HS-27A (cell line): ENCODE measurements around the gene SOX6.

Experiments used
- DNase-seq: peaks from one replicate; pipeline ENCODE4 v3.0.0-alpha.2; 2012; ENCODE audit warnings: low read depth, missing footprints

SOX6 gene

DNA sequence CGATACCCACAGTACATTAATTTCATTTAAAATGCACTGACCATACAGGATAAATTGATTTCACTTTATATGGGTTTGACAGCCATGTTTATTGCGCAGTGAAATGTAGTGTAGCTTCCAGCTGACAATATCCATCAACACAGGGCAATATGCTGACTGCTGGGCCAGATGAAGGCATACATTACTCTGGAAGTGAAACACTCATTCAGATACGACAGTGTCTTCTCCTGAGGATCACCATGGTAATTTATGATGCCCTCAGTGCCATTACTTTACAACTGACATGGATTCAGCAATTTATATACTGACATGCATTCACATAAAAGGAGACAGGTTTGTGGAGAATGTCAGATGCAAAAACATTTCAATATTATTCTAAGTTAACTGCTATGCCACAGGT lies 365.1 kb downstream of the SOX6 start:
- DNase-seq, result no peak

DNA sequence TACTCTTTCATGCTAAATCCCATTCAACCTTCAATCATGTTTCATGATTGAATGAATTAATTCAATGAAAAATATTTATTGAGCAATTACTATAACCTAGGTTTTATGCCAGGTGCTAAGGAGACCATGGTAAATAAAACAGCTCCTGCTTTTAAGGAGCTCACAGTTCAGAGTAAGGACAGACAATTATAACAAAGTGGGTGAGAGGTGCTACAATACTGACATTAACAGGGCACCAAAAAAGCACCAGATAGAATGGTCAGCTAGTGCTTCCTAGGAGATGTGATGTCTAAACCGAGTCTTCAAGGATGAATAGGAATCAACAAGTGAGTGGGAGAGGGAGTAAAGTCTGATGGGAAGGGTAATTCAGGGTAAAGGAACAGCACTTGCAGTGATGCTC lies 366.7 kb downstream of the SOX6 start:
- no peak for DNase-seq

DNA sequence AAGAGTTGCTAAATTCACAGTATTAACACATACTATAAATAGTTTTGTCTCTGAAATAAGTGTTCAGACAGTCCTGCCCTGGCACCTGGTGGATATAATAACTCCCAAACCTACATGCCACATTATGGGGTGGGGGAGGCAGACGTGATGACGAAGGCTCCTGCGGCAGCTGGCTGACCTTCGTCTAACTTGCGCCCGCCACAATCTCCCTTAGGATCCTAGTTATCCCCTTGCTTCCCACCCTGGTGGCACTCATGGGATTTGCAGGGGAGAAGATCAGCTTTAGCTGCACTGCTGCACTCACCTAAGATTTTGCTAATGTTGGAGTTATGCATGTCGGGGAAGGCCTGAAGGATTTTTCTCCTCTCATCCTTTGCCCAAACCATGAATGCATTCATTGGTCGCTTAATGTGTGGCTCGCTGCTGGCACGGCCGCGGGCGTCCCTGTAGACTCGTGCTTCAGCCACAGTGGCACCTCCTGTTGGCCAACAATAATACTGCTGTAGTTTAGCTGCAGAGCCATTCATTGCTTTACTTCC lies 367.6 kb downstream of the SOX6 start:
- DNase-seq, result no peak

DNA sequence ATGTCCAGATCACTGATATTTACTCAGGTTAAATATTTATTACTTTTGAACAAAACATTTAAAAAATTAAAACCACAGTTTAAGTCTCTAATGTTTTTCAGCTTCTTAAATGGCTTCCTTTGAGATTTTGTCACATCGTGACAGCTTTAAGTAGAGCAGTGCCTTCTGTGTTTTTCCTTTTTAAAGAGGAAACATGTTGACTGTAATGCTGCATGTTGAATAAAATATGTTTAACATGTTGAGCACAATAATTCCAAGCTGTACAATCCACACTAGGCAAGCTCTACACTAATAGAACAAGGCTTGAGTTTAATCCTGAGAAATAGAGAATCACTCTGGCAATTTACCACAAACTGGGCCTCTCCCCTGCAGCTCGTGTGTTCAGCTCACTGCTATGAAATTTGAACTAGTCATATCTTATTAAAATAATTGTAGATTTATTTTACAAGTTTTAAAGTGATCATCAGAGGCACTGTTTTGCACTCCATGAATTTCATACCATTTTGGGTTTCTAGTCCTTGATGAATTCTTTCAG lies 368.3 kb downstream of the SOX6 start:
- no peak for DNase-seq

DNA sequence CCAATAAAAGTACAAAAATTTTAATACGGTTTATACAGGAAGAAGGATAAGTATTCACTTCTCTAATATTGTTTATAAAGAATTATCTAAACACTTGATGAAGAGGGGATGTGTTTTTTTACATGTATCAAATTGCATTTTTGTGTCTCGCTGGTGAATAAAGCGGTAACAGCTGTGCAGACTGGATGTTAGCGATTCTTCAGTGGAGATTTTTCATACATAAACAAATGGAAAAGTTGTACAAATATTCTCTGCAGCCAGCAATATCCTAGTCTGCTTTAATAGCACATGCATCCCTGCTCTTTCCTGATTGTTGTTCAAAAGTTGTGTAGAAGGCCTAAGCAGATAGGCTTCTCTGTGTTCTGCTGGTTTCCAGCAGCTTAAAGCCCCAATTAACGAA lies 369.3 kb downstream of the SOX6 start:
- DNase-seq, result no peak

DNA sequence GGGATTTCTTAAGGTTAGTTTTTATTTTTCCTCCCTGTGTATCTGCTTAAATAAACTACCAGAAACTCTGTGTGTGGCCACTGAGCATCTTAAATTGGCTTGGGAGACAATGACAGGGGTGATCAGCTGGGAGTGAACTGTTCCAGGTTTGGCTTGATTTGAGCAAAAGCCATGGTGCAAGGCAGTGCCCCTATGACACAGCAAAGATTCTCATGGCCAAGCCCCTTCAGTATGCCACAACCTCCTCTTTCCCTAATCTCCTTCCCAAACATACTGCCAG lies 370.5 kb downstream of the SOX6 start:
- DNase-seq, result no peak

DNA sequence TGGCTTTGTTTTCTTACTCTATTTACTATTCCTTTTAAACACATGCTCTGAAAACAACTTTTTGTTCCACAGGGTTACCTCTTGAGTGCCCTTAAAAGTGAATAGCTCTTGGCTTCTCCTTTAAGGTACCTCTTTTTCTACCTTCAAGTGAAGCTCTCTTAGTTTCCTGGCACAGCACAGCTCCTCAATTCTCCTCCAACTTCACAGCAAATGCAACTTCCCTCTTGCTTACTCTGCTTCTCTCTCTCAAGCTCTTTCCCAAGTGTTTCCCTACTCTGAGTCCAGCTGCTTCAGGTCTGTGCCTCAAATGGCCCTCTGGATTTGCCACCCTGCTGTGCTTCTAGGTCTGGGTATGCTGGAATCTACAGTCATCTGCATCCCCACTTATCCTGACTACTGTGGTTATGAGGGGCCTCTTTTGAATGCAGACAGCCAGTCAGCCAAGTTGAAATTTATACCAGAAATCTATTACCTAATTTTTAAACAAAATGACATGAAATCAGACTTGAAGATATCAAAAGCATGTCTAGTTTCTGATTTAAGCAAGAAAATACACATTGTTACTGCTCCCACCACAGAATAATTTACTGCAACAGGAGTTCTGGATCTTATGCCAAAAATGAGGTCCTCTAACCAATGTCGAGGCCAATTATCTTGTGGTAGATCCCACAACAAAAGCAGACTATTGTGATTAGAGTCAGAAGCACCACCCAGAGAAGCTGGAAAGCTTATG lies 371.1 kb downstream of the SOX6 start:
- no peak for DNase-seq

DNA sequence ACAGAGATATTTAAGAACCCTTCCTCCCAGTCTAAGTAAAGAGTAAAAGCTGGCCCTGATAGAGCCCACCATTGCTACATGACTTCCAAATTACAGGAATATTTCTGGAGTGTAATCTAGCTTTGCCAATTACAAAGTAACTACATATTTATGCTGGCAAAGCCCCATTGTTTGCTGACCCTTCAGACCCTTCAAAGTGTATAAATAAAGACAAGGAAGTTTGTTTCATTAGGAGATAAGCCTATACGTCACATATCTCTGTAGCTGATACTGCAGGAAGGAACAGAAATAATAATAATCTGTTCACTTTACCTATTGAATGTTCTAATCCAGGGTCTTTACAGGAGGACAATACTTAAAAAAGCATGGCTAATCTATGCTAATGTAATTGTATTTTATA lies 375.1 kb downstream of the SOX6 start:
- no peak for DNase-seq

DNA sequence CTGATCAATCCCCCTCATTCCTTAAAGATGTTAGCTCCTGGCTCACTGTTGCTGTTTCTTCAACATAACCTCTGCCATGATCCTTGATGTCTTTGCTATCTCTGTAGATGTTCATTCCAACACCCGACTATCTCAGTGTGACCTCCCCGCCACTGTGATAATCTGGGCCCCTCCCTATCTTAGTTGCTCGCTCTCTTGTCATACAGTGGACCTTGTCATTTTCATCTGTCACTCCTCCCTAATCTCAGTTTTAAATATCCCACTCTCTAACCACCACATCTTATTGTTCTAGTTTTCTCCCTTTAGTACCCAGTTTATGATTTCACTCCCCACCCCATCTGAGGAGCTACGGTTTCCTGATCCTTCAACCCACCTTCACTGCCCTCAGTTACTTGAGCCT lies 379.2 kb downstream of the SOX6 start:
- no peak for DNase-seq

DNA sequence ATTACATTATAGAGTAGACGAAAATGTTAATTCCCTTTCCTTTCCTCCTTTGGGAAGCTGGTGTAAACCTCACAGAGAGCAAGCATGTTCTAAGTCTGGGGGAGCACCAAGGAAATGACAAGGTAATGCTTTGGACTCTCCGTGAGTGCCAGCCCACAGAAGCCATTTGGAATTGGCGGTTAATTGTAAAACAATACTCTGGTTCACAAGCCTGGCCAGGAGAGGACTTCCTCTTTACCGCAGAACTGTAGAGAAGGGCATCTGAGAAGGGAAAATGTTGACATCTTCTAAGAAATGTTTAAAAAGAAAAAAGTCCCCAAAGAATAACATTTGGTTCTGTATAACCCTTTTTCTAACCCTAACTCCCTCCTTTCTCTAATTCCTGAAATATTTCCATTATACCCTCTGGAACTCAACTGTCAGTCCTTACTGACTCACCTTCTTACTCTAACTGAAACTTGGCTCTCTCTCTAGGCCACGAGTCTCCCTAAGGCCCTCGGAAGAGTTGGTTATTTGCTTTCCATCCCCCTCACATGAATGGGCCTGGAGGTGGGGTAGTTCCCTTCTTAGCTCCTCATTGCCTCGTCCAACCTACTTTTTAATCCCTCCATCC lies 379.8 kb downstream of the SOX6 start:
- no peak for DNase-seq

DNA sequence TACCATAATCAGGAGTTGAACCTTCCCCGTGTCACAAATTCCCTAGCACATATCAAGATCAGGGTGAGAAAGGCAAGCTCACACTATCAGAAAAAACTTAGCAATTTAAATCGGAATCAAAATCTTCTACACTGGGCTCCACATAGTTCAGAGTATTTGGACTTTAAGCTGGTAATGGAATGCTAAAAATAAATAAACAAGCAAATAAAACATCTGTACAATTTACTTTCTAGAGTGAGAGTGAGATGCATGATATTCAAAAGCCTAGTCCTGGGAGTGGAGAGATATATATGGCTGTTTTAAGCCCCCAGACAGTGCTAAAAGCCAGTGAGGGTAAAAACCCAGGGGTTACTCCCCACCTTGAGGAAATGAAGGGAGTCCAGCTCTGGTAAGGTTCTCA lies 380.6 kb downstream of the SOX6 start:
- no peak for DNase-seq

DNA sequence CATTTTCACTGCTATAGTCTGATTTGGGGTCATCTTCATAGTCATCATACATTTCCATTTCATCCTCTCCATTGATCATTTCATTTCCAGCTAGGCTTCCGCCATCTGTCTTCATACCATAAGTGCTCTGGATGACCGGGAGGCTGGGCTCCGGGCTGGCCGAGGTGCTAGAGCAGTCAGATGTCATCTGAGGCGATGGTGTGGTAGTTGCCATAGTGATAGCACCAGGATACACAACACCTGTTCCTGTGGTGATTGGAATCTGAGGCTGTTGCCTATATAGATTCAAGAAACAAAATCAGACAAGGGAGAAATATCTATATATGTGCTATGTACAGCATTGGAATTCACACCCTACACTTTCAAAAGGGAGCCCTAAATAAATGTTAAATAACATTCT lies 383.5 kb downstream of the SOX6 start:
- no peak for DNase-seq

DNA sequence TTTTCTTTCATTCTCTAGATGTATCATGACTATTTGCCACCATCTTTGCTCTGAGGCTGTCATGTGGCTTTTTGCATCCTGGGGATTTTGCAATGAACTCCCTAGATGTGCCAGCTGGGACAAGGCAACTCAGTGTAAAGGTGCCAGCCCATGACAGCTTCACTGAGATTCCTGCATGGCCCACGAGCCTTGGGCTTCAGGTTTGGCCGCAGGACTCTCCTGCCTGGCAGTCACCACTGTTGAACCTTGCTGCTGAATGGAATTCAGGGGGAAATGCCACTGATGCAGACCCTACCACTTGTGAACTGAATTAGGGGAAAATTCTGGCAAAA lies 385.2 kb downstream of the SOX6 start:
- DNase-seq, result no peak

DNA sequence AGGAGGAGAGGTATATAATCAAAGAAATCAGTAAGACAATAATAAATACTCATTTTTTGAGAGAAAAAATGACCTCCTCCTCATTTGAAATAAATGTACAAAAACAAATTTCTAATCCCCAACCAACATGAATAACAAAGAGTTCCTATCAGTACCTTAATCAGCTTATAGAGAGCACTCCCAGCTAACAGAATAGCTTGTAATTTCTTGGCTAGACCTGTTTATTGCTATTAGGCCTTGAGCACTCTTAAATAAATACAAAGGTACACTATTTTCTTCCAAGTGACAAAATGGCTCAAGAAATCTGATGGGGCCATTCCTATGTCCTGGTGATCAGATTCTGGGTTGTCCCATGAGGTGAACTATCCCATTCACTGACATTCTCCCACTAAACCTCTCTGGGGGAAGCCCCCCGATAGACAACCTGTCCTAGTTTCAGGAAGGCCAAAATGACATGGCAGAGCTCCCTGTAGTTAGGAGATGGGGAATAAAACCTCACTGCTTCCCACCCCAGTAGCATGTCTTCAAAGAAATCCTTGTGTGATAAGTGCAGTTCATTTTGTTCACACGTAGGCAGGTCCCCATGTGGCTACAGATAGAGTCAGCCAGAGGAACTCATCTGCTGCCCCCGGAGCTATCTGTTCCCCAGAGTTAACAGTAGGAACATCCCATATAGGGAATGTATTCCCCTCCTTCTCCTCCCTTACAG lies 385.7 kb downstream of the SOX6 start:
- DNase-seq, result no peak

DNA sequence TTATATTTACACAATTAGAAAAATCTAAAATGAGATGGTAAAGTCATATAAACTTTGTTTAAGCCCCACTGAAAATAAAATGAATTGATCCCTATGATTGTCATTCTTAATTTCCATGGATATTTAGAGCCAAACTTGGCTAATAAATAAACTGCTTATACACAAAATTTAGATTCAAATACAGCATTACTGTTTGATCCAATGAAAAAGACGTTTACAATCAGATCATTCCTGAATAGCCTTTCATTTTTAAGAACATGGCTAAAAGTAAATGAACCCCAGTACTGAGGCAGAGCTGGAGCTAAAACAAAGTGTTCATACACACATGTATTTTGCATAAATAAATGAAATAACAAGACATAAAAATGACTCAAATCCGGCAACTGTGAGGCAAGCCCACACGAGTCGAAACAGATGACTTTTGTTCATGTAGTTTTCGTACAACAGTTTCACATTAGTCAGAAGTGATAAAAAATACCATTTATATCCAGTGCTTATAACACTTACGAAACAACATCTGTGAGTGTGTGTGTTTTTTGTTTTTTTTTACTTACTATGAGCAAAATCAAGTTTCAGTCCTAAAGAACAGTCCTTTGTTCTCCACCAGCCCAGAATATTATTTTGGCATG lies 386.5 kb downstream of the SOX6 start:
- DNase-seq, result no peak

DNA sequence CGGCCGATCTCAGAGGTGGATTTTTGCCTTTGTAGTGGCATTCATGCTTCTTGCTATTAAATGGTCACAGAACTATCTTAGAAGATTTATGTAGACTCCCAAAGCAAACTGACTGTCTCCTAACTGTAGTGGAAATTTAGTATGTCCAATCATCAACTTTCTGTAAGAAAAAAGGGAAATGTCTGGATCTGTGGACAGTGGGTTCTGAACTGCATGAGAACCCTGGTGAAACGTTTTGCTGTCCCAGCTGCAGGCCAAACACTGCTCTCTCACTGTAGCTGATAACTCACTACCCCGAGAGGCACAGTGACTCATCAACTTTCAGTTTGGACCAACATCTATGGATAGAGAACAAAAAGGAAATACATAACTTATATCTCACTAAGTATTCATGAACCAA lies 387.1 kb downstream of the SOX6 start:
- no peak for DNase-seq

DNA sequence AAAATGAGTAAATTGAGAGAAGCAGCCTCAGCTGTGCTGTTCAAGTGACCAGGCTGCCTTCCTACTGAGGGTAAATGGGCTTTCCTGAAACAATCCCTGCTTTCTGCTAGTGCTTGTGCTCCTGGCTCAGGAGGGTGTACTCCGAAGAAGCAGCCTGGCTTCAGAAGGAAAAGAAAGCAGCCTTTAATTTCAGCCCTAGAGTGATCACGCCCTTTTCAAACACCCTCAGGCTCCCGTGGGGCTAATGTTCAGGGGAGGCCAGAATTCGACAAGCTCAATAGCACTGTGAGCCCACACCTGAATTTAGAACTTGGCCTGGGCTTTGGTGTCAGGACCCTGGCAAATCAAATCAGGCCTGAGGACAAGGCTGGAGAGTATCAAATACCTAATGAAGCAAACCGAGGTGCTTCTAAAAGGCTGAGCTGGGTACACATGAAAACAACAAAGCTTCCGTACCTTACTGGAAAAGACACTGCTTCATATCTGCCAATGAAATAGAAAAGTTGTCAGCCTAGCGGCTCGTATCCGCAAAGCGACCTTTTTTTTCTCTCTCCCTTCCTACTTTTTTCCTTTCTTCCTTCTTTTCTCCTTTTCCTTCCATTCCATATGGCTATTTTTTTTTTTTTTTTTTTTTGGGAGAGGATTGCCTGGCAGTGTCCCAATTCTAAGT lies 387.8 kb downstream of the SOX6 start:
- DNase-seq, result no peak

DNA sequence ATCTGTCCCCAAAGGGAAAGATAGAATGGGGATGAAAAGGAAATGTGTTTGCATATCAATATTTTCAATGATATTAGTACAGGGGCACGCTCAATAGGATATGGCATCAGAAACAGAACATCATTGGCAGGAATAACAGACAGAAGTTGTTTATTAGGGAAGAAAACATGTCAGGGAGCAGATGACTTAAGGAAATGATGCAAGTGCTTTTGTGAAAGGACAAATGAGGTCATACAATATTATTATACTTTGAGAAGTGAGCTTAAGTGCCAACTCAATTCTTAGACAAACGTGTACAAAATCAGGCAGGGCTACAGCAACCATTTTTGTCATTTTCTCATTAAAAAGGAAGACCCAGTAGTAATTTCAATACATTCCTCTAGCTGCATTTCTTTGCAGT lies 388.4 kb downstream of the SOX6 start:
- no peak for DNase-seq

DNA sequence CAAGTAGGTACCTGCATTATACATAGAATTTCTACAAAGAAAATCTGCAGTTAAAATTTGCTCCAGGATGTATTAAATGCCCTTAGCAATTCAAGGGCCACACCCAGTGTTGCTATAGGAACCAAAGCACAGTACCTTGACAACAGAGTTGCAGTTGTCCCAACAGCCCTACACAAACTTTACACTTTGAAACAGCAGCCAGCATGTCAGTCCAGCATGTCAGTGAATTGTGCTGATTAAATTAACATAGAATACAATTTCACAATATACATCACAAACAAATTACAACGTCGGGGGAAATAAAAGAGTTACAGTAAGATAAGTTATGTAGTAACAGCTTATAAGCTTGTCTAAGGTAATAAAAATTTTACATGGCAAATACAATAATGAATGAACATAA lies 389.2 kb downstream of the SOX6 start:
- DNase-seq, result no peak

DNA sequence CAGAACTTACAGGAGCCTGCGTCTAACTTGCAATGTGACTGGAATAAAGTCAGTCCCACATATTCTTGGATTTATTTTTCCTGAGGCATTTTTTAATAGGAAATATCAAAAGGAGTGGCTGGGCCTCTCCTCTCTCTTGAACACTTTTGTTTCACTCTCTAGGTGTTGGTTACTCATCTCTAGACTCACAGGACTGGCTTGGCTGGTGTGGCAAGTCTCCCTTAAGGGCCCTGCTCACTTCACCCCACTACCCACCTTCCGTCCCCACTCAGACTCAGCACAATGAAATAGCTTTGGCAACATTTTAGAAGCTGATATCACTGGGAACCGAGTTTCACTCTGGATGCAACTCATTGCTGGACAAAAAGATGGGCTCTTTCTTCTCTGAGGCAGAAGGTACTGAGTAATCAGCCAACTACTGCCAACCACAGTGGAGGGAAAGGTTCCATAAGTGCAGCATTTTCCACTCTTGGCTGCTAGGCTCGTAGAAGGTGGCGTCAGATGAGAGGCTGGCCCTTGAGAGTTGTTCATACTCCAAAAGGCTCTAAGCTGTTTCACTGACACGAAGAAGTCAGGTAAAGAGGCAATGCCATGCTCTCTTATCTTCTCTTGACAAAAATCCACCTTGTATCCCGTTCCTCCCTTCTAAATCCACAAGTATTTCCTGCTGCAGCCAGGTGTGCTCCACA lies 390.6 kb downstream of the SOX6 start:
- no peak for DNase-seq

DNA sequence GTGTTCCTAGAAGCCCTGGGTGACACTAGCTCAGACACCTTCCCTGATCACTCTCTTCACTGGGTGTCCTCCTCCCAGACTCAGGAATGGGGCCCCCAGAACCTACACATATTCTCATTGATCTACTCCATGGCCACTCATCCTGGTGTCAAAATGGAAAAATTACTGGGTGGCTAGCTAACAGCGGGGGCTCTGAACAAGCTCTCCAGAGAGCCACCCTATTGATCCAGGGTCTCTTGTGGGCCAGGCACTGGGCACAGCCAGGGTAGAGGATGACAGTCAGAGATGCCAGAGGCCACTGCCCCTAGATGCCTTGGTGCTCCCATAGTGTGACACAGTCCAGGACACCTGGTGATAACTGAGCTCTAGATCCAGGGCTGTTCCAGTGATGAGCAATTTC lies 393.1 kb downstream of the SOX6 start:
- no peak for DNase-seq

DNA sequence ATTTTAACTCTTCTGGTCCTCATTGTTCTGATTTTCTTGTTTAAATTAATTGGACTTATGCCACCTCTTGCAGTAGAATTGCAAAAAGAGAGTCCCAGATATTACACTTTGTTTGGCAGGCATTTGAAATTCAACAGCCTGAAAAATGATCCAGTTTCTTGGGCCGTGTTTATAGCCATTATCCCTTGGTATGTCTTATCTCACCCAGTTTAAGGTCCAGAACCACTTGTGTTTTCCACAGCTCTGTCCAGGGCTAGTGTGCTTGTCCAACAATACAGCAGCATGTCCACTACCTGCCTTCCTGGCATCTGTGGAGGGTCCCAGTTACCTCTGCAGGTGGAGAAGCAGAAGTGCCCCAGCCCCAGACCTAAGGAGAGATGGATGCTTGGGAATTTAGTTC lies 397.4 kb downstream of the SOX6 start:
- DNase-seq, result no peak
